ENCODE measurements around the gene WWTR1. TPM values are rescaled to one million over a fixed set of nuclear protein-coding genes. Genes with fewer than 3 reads are reported as not detected.

Gene WWTR1
- polyA plus RNA-seq, 2 of the 4 experiments (the other 2 are of a cell fraction) = 99.7 to 164 TPM

- Histone ChIP-seq H3K4me1 (peaks cover 13% of the 10 kb centered on the region; the same call in 2 of the 3 replicates), H3K9me3 (no peaks in the 10 kb centered on the region), H3K27ac (peak overlapping the region; percentile 54 to 58; a peak in 5 of 6 replicates), H3K4me2 (peak overlapping the region; percentile 69), H3K4me3 (no peak overlapping the region)
- TF ChIP-seq KDM5A (IDR thresholded peaks at IDR 0.05) = no peak
- TF ChIP-seq RAD21 (conservative IDR thresholded peaks at IDR 0.05 in 1 of 2, IDR thresholded peaks at IDR 0.05 in 1 of 2) = peak; percentile 97
- TF ChIP-seq CEBPB (IDR thresholded peaks at IDR 0.05) = 0 out of 4 replicates have a peak, but pooled peaks of 1 of the 2 experiments have one; percentile 1
- TF ChIP-seq SMC3 (IDR thresholded peaks at IDR 0.05) = peak; percentile 90
- no peak for TF ChIP-seq RARB (CRISPR knock-in tag; IDR thresholded peaks at IDR 0.05)
- peak; percentile 72 for TF ChIP-seq NFE2L2 (conservative IDR thresholded peaks at IDR 0.05; ENCODE audit: low read length)
- TF ChIP-seq, protein P1, sequence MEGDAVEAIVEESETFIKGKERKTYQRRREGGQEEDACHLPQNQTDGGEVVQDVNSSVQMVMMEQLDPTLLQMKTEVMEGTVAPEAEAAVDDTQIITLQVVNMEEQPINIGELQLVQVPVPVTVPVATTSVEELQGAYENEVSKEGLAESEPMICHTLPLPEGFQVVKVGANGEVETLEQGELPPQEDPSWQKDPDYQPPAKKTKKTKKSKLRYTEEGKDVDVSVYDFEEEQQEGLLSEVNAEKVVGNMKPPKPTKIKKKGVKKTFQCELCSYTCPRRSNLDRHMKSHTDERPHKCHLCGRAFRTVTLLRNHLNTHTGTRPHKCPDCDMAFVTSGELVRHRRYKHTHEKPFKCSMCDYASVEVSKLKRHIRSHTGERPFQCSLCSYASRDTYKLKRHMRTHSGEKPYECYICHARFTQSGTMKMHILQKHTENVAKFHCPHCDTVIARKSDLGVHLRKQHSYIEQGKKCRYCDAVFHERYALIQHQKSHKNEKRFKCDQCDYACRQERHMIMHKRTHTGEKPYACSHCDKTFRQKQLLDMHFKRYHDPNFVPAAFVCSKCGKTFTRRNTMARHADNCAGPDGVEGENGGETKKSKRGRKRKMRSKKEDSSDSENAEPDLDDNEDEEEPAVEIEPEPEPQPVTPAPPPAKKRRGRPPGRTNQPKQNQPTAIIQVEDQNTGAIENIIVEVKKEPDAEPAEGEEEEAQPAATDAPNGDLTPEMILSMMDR (IDR thresholded peaks at IDR 0.05) = peak; percentile 94
- TF ChIP-seq MAFK (IDR thresholded peaks at IDR 0.05; ENCODE audit: partially characterized antibody) = peak; percentile 23
- peak; percentile 78 to 82 for DNase-seq (ENCODE audit: low read depth in 1 of 2, low spot score in 1 of 2)
- ATAC-seq = peak; percentile 86 to 87
- ChIA-PET POLR2A (no interaction called here), CTCF (interaction anchor here (0.6 to 5.1 kb wide), 47 partner anchors 8 to 863 kb away, joined by 3 to 52 read pairs (median 4); partner anchors contain the start of gene COMMD2)
- 13% methylated on average over 9 of the region's 9 CpGs for WGBS (ENCODE audit: missing lambda C conversion rate)
- no peak for FAIRE-seq
Observed at GRCh38 chr3:149512073-149512782, 145.6 kb downstream of the WWTR1 start.

DNA sequence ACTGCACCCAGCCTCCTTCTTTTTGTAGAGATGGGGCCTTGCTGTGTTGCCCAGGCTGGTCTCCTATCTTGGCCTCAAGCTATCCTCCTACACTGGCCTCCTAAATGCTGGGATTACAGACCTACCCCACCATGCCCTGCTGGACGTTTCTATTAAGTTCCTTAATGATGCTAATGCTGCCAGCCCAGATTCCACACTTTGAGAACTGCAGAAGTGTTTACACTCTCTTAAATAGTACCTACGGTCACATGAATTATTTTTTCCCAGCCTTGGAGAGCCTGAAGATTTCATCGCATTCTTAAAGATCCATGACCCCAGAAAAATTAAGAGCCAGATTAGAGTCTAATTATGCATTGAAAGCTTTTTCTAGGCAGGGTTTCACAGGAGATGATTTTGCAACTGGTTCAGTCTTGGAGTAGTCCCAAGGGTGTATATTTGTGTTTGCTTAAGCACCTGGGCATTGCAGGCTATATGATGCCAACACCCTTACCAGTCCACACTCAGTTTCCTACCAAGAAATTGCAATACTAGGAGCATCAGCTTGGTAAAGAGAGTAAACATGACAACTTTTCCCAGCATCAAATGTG is 146.7 kb downstream of the WWTR1 start:
- DNase-seq (ENCODE audit: low read depth in 1 of 2, low spot score in 1 of 2) = no peak
- Histone ChIP-seq H3K4me2 (no peak overlapping the region), H3K4me1 (peaks cover 21% of the 10 kb centered on the region; the same call in 2 of the 3 replicates), H3K4me3 (no peak overlapping the region), H3K27ac (no peak overlapping the region), H3K9me3 (no peaks in the 10 kb centered on the region)
- no peak for TF ChIP-seq HEYL (CRISPR knock-in tag; IDR thresholded peaks at IDR 0.05)
- TF ChIP-seq NPAS2 (CRISPR knock-in tag; IDR thresholded peaks at IDR 0.05; ENCODE audit: borderline replicate concordance) = no peak
- no peak for TF ChIP-seq MAZ (IDR thresholded peaks at IDR 0.05; ENCODE audit: borderline replicate concordance, low read depth, low read length)
- TF ChIP-seq EHMT2 (IDR thresholded peaks at IDR 0.05; ENCODE audit: low read depth) = no peak
- no peak for TF ChIP-seq HOXB13 (CRISPR knock-in tag; IDR thresholded peaks at IDR 0.05; ENCODE audit: low read depth)
- TF ChIP-seq RAD21 (conservative IDR thresholded peaks at IDR 0.05 in 1 of 2, IDR thresholded peaks at IDR 0.05 in 1 of 2) = no peak
- no peak for TF ChIP-seq CBX8 (IDR thresholded peaks at IDR 0.05)
- no peak for TF ChIP-seq FOSL2 (IDR thresholded peaks at IDR 0.05)
- no peak for TF ChIP-seq FOSL2 (CRISPR knock-in tag; IDR thresholded peaks at IDR 0.05)
- TF ChIP-seq MYC (IDR thresholded peaks at IDR 0.05; ENCODE audit: borderline replicate concordance, low read length) = no peak
- TF ChIP-seq FOXS1 (CRISPR knock-in tag; IDR thresholded peaks at IDR 0.05) = no peak
- no peak for TF ChIP-seq BCL3 (IDR thresholded peaks at IDR 0.05)
- no peak for TF ChIP-seq EHF (CRISPR knock-in tag; IDR thresholded peaks at IDR 0.05)
- no peak for TF ChIP-seq RARB (CRISPR knock-in tag; IDR thresholded peaks at IDR 0.05)
- TF ChIP-seq KDM5A (IDR thresholded peaks at IDR 0.05) = no peak
- no peak for TF ChIP-seq ELK1 (IDR thresholded peaks at IDR 0.05; ENCODE audit: low read depth, low read length)
- POLR2A ChIA-PET = no interaction called here
- no peak for FAIRE-seq
- 65% methylated on average over 3 of the region's 3 CpGs for WGBS (ENCODE audit: missing lambda C conversion rate)
- ATAC-seq = no peak
- CTCF ChIA-PET = interaction anchor here (0.6 to 5.1 kb wide), 22 partner anchors 9 to 391 kb away, joined by 3 to 52 read pairs (median 6); partner anchors contain the start of gene COMMD2
